Kidney epithelial cell (primary cell): ENCODE data around the gene ID4. TPM values are rescaled to one million over a fixed set of nuclear protein-coding genes. Genes with fewer than 3 reads are reported as not detected.

ENCODE experiments used
- DNase-seq: peaks from one replicate; pipeline ENCODE4 v3.0.0-alpha.2; 2010; ENCODE audit warnings: low read depth
- H3K27me3 ChIP-seq: 2 replicates; pipeline ENCODE4 v1.6.0; 2011; ENCODE audit warnings: low read length; ENCODE audit not compliant: control insufficient read depth, insufficient read depth
- H3K36me3 ChIP-seq: 2 replicates; pipeline ENCODE4 v1.5.1; 2011; ENCODE audit warnings: low read length; ENCODE audit not compliant: control insufficient read depth, insufficient read depth
- H3K4me3 ChIP-seq: 2 replicates; pipeline ENCODE4 v1.5.1; 2011; ENCODE audit warnings: low read depth, mild to moderate bottlenecking, control low read depth, low read length
- CTCF ChIP-seq: IDR thresholded peaks from 2 replicates; pipeline ENCODE4 v1.5.1; 2011; ENCODE audit warnings: mild to moderate bottlenecking, moderate library complexity, low read length, control low read depth, inconsistent platforms; ENCODE audit not compliant: insufficient read depth, poor library complexity, severe bottlenecking
- total RNA-seq: library from RNA; depleted of rRNA; stranded (reverse); fragments of >200 nt; gene quantifications from 2 replicates; pipeline ENCODE4 v1.2.3, GENCODE V29; 2015

Gene ID4
- total RNA-seq, 1 donor from 2014 or later: 17.3 TPM

- Histone ChIP-seq H3K4me3 (no peak overlapping the region), H3K27me3 (no peaks in the 10 kb centered on the region), H3K36me3 (no peaks in the 10 kb centered on the region)
- no peak for DNase-seq
- no peak for TF ChIP-seq CTCF
Observed at GRCh38 chr6:19841181-19841580, 4.0 kb downstream of the ID4 start.

GRCh38 chr6:19842030-19842615, 5.0 kb downstream of the ID4 start:
- H3K4me3 ChIP-seq: no peak overlapping the region
- H3K36me3 ChIP-seq: no peaks in the 10 kb centered on the region
- no peak for DNase-seq
- no peaks in the 10 kb centered on the region for H3K27me3 ChIP-seq
- no peak for TF ChIP-seq CTCF

DNA sequence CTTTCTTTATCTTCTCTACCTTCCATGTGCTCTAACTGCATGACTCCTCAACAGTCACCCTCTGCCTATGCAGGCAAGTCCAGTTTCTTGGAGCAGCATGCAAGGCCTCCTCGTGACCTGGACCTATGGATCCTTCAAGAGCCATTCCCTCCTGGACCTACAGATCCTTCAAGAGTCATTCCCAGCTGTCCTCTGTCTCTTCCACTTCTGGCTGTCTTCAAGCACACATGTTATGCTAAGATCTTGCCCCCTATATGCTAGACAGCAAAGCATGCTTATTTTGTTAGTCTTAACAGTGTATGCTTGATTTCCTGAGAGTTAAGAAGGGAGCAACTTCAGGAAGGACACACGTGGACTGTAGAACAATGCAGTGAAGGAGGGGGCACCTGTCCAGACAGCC, 7.5 kb downstream of the ID4 start:
- Histone ChIP-seq H3K36me3 (no peaks in the 10 kb centered on the region), H3K4me3 (no peak overlapping the region), H3K27me3 (no peaks in the 10 kb centered on the region)
- no peak for DNase-seq
- TF ChIP-seq CTCF: no peak

GRCh38 chr6:19845266-19846041, 8.3 kb downstream of the ID4 start:
- TF ChIP-seq CTCF: no peak
- H3K27me3 ChIP-seq: no peaks in the 10 kb centered on the region
- DNase-seq: no peak
- H3K4me3 ChIP-seq: no peak overlapping the region
- H3K36me3 ChIP-seq: no peaks in the 10 kb centered on the region

GRCh38 chr6:19848465-19849029, 11.4 kb downstream of the ID4 start:
- DNase-seq: no peak
- Histone ChIP-seq H3K4me3 (no peak overlapping the region), H3K27me3 (no peaks in the 10 kb centered on the region), H3K36me3 (no peaks in the 10 kb centered on the region)
- no peak for TF ChIP-seq CTCF
